Measurements from ENCODE around the gene ERBB4.

Gene ERBB4

DNA sequence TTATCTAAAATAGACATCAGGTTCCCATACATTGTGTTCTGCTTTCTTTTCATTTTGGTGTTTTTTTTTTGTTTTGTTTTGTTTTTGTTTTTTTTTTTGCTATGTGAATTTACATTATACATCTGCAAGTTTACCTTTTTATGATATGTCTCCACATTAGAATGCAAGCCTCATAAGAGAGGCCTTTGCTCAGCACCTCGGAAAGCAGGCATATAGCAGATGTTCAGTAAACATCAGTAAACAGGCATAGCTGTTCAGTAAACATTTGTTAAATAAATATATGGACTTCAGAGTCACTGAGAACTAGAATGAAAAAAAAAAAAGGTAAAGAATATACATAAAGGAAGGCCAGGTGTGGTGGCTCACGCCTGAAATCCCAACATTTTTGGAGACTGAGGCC lies 405.3 kb downstream of the ERBB4 start:
- no peaks in the 10 kb centered on the region for H3K9me3 ChIP-seq (ENCODE audit: control insufficient read depth, insufficient read depth, low read length)
- H3K4me3 ChIP-seq (ENCODE audit: low read length), result no peak overlapping the region
- no peaks in the 10 kb centered on the region for H3K4me1 ChIP-seq (ENCODE audit: control insufficient read depth, low read length)
- no peaks in the 10 kb centered on the region for H3K27me3 ChIP-seq (ENCODE audit: control insufficient read depth, low read length)
- no peaks in the 10 kb centered on the region for H3F3A ChIP-seq (ENCODE audit: control insufficient read depth, insufficient read depth)
- H3K9me2 ChIP-seq (replicated peaks; ENCODE audit: control insufficient read depth, low read length), result no peaks in the 10 kb centered on the region
- H3K36me3 ChIP-seq (ENCODE audit: control insufficient read depth, low read length), result no peaks in the 10 kb centered on the region
- H4K20me1 ChIP-seq (ENCODE audit: control insufficient read depth, insufficient read depth, low read depth, low read length), result no peaks in the 10 kb centered on the region
- TF ChIP-seq, protein P1, sequence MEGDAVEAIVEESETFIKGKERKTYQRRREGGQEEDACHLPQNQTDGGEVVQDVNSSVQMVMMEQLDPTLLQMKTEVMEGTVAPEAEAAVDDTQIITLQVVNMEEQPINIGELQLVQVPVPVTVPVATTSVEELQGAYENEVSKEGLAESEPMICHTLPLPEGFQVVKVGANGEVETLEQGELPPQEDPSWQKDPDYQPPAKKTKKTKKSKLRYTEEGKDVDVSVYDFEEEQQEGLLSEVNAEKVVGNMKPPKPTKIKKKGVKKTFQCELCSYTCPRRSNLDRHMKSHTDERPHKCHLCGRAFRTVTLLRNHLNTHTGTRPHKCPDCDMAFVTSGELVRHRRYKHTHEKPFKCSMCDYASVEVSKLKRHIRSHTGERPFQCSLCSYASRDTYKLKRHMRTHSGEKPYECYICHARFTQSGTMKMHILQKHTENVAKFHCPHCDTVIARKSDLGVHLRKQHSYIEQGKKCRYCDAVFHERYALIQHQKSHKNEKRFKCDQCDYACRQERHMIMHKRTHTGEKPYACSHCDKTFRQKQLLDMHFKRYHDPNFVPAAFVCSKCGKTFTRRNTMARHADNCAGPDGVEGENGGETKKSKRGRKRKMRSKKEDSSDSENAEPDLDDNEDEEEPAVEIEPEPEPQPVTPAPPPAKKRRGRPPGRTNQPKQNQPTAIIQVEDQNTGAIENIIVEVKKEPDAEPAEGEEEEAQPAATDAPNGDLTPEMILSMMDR (IDR thresholded peaks at IDR 0.05; ENCODE audit: low read depth, low read length, poor library complexity, severe bottlenecking), result no peak
- TF ChIP-seq EZH2phosphoT487 (IDR thresholded peaks at IDR 0.05; ENCODE audit: borderline replicate concordance, low read length), result no peak
- no peak overlapping the region for H3K4me2 ChIP-seq (ENCODE audit: low read length)
- H3K79me2 ChIP-seq (ENCODE audit: control insufficient read depth, low read length), result no peaks in the 10 kb centered on the region
- H3K27ac ChIP-seq (ENCODE audit: low read depth, low read length), result no peak overlapping the region

DNA sequence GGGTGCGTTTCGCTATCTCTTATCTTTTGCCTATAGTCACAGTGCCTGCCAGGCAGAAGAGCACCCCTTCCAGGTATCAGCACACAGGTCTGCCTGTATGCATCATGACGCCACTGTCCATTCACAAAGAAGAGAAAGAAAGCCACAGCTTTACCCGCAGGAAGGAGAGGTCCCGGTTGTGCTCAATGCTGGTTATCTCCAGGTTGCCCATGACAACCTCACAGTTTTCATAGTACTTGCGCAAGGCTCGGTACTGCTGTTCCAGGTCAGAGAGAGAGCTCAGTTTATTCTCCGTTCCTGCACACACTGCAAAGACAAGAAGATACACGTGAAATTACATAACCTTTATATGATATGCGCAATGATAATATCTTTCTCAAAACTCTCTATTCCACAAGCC lies 414.0 kb downstream of the ERBB4 start:
- Histone ChIP-seq H3K79me2 (ENCODE audit: control insufficient read depth, low read length) (no peaks in the 10 kb centered on the region), H3K27me3 (ENCODE audit: control insufficient read depth, low read length) (no peaks in the 10 kb centered on the region), H3F3A (ENCODE audit: control insufficient read depth, insufficient read depth) (no peaks in the 10 kb centered on the region), H4K20me1 (ENCODE audit: control insufficient read depth, insufficient read depth, low read depth, low read length) (no peaks in the 10 kb centered on the region), H3K4me2 (ENCODE audit: low read length) (no peak overlapping the region), H3K9me3 (ENCODE audit: control insufficient read depth, insufficient read depth, low read length) (no peaks in the 10 kb centered on the region), H3K4me1 (ENCODE audit: control insufficient read depth, low read length) (no peaks in the 10 kb centered on the region), H3K9me2 (replicated peaks; ENCODE audit: control insufficient read depth, low read length) (no peaks in the 10 kb centered on the region), H3K36me3 (ENCODE audit: control insufficient read depth, low read length) (no peaks in the 10 kb centered on the region), H3K4me3 (ENCODE audit: low read length) (no peak overlapping the region), H3K27ac (ENCODE audit: low read depth, low read length) (no peak overlapping the region)
- TF ChIP-seq, protein P1 (IDR thresholded peaks at IDR 0.05; ENCODE audit: low read depth, low read length, poor library complexity, severe bottlenecking), result no peak
- TF ChIP-seq EZH2phosphoT487 (IDR thresholded peaks at IDR 0.05; ENCODE audit: borderline replicate concordance, low read length), result no peak

DNA sequence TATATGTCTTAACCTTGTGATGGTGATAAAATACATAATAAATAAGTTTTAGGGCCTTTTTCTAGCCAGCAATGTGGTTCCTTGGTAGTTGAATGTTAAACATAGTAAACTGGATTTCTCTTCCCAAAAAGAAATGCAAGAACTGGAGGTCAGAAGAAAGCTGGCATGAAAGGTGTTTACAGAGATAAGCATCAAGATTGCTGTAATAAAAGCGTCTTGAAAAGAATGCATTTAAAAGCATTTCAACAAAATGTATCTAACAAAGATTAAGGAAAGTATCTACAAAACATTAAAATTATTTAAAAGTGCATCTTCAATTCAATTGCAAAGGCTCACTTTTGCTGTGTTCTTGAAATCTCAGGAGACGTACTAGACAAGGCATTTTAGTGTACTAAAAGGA lies 419.0 kb downstream of the ERBB4 start:
- H3K27me3 ChIP-seq (ENCODE audit: control insufficient read depth, low read length), result no peaks in the 10 kb centered on the region
- H4K20me1 ChIP-seq (ENCODE audit: control insufficient read depth, insufficient read depth, low read depth, low read length), result no peaks in the 10 kb centered on the region
- no peaks in the 10 kb centered on the region for H3K36me3 ChIP-seq (ENCODE audit: control insufficient read depth, low read length)
- no peak overlapping the region for H3K4me2 ChIP-seq (ENCODE audit: low read length)
- H3K79me2 ChIP-seq (ENCODE audit: control insufficient read depth, low read length), result no peaks in the 10 kb centered on the region
- TF ChIP-seq, protein P1 (IDR thresholded peaks at IDR 0.05; ENCODE audit: low read depth, low read length, poor library complexity, severe bottlenecking), result no peak
- no peak for TF ChIP-seq EZH2phosphoT487 (IDR thresholded peaks at IDR 0.05; ENCODE audit: borderline replicate concordance, low read length)
- no peaks in the 10 kb centered on the region for H3K9me2 ChIP-seq (replicated peaks; ENCODE audit: control insufficient read depth, low read length)
- no peak overlapping the region for H3K27ac ChIP-seq (ENCODE audit: low read depth, low read length)
- no peak overlapping the region for H3K4me3 ChIP-seq (ENCODE audit: low read length)
- H3K4me1 ChIP-seq (ENCODE audit: control insufficient read depth, low read length), result no peaks in the 10 kb centered on the region
- no peaks in the 10 kb centered on the region for H3F3A ChIP-seq (ENCODE audit: control insufficient read depth, insufficient read depth)
- no peaks in the 10 kb centered on the region for H3K9me3 ChIP-seq (ENCODE audit: control insufficient read depth, insufficient read depth, low read length)

DNA sequence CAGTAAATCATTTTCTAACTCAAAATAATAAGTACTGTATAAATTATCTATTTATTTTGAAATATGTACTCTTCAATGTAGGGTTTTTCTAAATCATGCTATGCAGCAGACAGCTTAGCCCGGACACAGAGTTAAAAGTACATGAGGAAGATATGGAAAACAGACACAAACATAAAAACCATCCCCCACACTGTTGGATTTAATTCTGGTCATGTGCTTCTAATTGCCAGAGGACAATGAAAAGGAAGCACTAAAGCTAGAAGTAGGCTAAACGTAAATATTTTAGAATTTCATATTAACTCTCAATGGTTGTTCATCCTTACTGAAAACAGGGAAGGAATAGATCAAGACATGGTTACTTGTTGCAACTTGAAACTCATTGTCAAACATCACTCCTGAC lies 420.7 kb downstream of the ERBB4 start:
- H3K27me3 ChIP-seq (ENCODE audit: control insufficient read depth, low read length), result no peaks in the 10 kb centered on the region
- no peak overlapping the region for H3K27ac ChIP-seq (ENCODE audit: low read depth, low read length)
- H3F3A ChIP-seq (ENCODE audit: control insufficient read depth, insufficient read depth), result no peaks in the 10 kb centered on the region
- H4K20me1 ChIP-seq (ENCODE audit: control insufficient read depth, insufficient read depth, low read depth, low read length), result no peaks in the 10 kb centered on the region
- TF ChIP-seq, protein P1 (IDR thresholded peaks at IDR 0.05; ENCODE audit: low read depth, low read length, poor library complexity, severe bottlenecking), result no peak
- TF ChIP-seq EZH2phosphoT487 (IDR thresholded peaks at IDR 0.05; ENCODE audit: borderline replicate concordance, low read length), result no peak
- no peaks in the 10 kb centered on the region for H3K4me1 ChIP-seq (ENCODE audit: control insufficient read depth, low read length)
- no peaks in the 10 kb centered on the region for H3K36me3 ChIP-seq (ENCODE audit: control insufficient read depth, low read length)
- no peaks in the 10 kb centered on the region for H3K9me3 ChIP-seq (ENCODE audit: control insufficient read depth, insufficient read depth, low read length)
- H3K4me2 ChIP-seq (ENCODE audit: low read length), result no peak overlapping the region
- no peaks in the 10 kb centered on the region for H3K79me2 ChIP-seq (ENCODE audit: control insufficient read depth, low read length)
- no peaks in the 10 kb centered on the region for H3K9me2 ChIP-seq (replicated peaks; ENCODE audit: control insufficient read depth, low read length)
- H3K4me3 ChIP-seq (ENCODE audit: low read length), result no peak overlapping the region

Data from DOHH2 (cell line).